ENCODE results near the gene CCDC39. TPM values are rescaled to one million over a fixed set of nuclear protein-coding genes. Genes with fewer than 3 reads are reported as not detected.

CCDC39 gene
- not detected in 2 replicates for total RNA-seq (2014; rRNA removed; shearing (Covaris generic))

GRCh38 chr3:180679178-180680096 is at the start of gene CCDC39:
Gene CCDC39 (minus strand): TSS chr3:180679489. CDS start chr3:180679380, 109 bp downstream.
- peak; percentile 46 to 52 for DNase-seq (ENCODE audit: low read depth in 1 of 2, low spot score in 2 of 2)
- Histone ChIP-seq H3K27ac (no peak within 1 kb of the TSS), H3K27me3 (replicated peaks) (peaks cover 24% of the 10 kb centered on the region), H3K9me3 (replicated peaks) (no peaks in the 10 kb centered on the region), H3K4me3 (peak within 1 kb of the TSS; percentile 40), H3K4me1 (replicated peaks) (peaks cover 11% of the 10 kb centered on the region; the same call in 1 of the 2 replicates), H3K36me3 (no peaks in the 10 kb centered on the region)

- H3K9me3 ChIP-seq (replicated peaks), result no peaks in the 10 kb centered on the region
- no peaks in the 10 kb centered on the region for H3K27me3 ChIP-seq (replicated peaks)
- H3K36me3 ChIP-seq, result no peaks in the 10 kb centered on the region
- no peak for DNase-seq (ENCODE audit: low read depth in 1 of 2, low spot score in 2 of 2)
- H3K4me3 ChIP-seq, result no peak overlapping the region
- H3K27ac ChIP-seq, result no peak overlapping the region
- H3K4me1 ChIP-seq (replicated peaks), result no peaks in the 10 kb centered on the region
Observed at GRCh38 chr3:180720012-180720411, 40.7 kb upstream of the CCDC39 start.

- Histone ChIP-seq H3K36me3 (no peaks in the 10 kb centered on the region), H3K4me3 (no peak overlapping the region)
Observed at GRCh38 chr3:180707896-180708295, 28.6 kb upstream of the CCDC39 start.

DNA sequence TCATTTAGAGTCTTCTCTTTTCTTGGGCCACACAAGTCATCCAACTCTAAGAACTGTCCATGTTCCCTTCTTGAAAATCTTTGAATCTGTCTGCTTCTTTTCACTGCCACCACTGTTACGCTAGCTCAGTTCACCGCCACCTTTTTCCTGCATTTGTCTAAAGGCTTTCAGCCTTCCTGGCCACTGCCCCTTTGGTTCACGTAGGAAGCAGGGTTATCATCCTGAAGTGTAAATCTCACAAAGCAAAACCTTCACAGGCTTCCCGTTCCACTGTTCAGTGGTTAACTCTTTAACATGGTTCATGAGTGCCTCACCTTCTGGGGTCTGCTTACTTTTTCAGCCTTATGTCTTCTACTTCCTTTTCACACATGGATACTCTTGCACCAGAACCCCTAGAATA is 26.3 kb upstream of the CCDC39 start:
- no peak overlapping the region for H3K27ac ChIP-seq
- no peak overlapping the region for H3K4me3 ChIP-seq
- H3K36me3 ChIP-seq, result no peaks in the 10 kb centered on the region
- DNase-seq (ENCODE audit: low read depth in 1 of 2, low spot score in 2 of 2), result no peak
- no peaks in the 10 kb centered on the region for H3K27me3 ChIP-seq (replicated peaks)
- no peaks in the 10 kb centered on the region for H3K9me3 ChIP-seq (replicated peaks)
- H3K4me1 ChIP-seq (replicated peaks), result no peaks in the 10 kb centered on the region

More at GRCh38 chr3:180707896-180708295, 28.6 kb upstream of the CCDC39 start:
- Histone ChIP-seq H3K27me3 (replicated peaks) (no peaks in the 10 kb centered on the region), H3K9me3 (replicated peaks) (no peaks in the 10 kb centered on the region), H3K27ac (no peak overlapping the region), H3K4me1 (replicated peaks) (no peaks in the 10 kb centered on the region)
- no peak for DNase-seq (ENCODE audit: low read depth in 1 of 2, low spot score in 2 of 2)

DNA sequence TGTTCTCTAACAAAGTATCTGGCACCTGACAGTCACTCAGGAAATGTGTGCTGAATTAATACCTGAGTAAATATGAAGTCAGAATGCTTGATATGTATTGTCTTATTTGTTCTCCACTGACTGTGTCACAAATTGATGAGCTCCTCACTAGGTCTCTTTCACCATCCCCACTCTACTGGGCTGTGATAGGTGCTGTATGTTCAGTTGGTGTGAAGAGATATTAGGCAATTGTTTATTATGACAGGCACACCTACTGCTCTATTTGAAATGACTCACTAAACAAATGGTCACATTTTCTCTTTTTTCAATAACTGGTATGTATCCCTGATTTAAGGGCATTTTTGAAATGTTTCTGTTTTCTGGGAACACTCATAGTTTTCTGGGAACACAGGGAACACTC is 25.2 kb upstream of the CCDC39 start:
- H3K36me3 ChIP-seq, result no peaks in the 10 kb centered on the region
- no peak for DNase-seq (ENCODE audit: low read depth in 1 of 2, low spot score in 2 of 2)
- H3K9me3 ChIP-seq (replicated peaks), result no peaks in the 10 kb centered on the region
- no peak overlapping the region for H3K4me3 ChIP-seq
- H3K27ac ChIP-seq, result no peak overlapping the region
- H3K4me1 ChIP-seq (replicated peaks), result no peaks in the 10 kb centered on the region
- no peaks in the 10 kb centered on the region for H3K27me3 ChIP-seq (replicated peaks)

- no peak overlapping the region for H3K4me3 ChIP-seq
- no peaks in the 10 kb centered on the region for H3K27me3 ChIP-seq (replicated peaks)
- H3K27ac ChIP-seq, result no peak overlapping the region
- no peak for DNase-seq (ENCODE audit: low read depth in 1 of 2, low spot score in 2 of 2)
- H3K36me3 ChIP-seq, result no peaks in the 10 kb centered on the region
- H3K9me3 ChIP-seq (replicated peaks), result no peaks in the 10 kb centered on the region
- H3K4me1 ChIP-seq (replicated peaks), result no peaks in the 10 kb centered on the region
Observed at GRCh38 chr3:180700941-180701340, 21.7 kb upstream of the CCDC39 start.

- Histone ChIP-seq H3K36me3 (no peaks in the 10 kb centered on the region), H3K27ac (no peak overlapping the region), H3K4me3 (no peak overlapping the region), H3K27me3 (replicated peaks) (no peaks in the 10 kb centered on the region), H3K4me1 (replicated peaks) (no peaks in the 10 kb centered on the region), H3K9me3 (replicated peaks) (no peaks in the 10 kb centered on the region)
- no peak for DNase-seq (ENCODE audit: low read depth in 1 of 2, low spot score in 2 of 2)
Observed at GRCh38 chr3:180698760-180699270, 19.5 kb upstream of the CCDC39 start.

DNA sequence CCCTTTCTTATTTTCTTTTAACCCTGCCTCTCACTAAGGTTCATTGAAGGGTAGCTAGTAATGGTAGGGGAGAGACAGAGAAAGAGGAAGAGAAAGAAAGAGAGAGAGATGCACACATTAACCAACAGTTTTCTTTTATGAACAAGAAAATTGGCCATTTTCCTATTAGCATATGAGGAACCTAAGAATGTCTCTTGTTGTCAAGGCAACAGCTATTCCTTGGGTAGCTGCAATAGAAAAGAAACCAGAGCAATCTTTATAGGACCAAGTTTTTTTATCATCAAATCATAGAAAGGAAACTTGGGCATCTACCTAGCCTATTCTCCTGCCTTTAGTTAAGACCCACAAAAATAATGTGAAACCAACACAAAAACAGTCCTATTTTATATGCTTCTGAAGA is 15.0 kb upstream of the CCDC39 start:
- H3K4me3 ChIP-seq, result no peak overlapping the region
- H3K27me3 ChIP-seq (replicated peaks), result no peaks in the 10 kb centered on the region
- H3K27ac ChIP-seq, result no peak overlapping the region
- DNase-seq (ENCODE audit: low read depth in 1 of 2, low spot score in 2 of 2), result no peak
- H3K9me3 ChIP-seq (replicated peaks), result no peaks in the 10 kb centered on the region
- H3K4me1 ChIP-seq (replicated peaks), result no peaks in the 10 kb centered on the region
- no peaks in the 10 kb centered on the region for H3K36me3 ChIP-seq

DNA sequence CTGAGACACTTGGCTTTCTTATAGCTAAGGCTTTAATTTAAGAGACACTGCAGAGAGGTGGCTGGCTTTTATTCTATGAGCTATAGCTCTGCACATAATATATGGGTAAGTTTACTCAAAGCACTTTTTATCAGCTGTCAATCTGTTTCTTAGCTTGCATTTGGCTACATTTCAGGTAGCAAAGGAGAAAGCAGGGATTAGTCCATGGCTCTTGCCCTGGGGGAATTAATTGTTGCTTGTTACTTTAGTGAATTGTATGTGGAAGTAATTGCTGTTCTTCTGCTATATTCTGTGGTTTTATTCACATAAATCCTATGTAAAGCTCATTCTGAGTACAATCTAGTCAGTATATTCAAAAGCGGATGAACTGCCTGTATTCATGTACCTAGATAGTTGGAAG is 14.4 kb upstream of the CCDC39 start:
- Histone ChIP-seq H3K27ac (no peak overlapping the region), H3K9me3 (replicated peaks) (no peaks in the 10 kb centered on the region), H3K4me3 (no peak overlapping the region), H3K36me3 (no peaks in the 10 kb centered on the region), H3K4me1 (replicated peaks) (no peaks in the 10 kb centered on the region), H3K27me3 (replicated peaks) (no peaks in the 10 kb centered on the region)
- DNase-seq (ENCODE audit: low read depth in 1 of 2, low spot score in 2 of 2), result no peak

DNA sequence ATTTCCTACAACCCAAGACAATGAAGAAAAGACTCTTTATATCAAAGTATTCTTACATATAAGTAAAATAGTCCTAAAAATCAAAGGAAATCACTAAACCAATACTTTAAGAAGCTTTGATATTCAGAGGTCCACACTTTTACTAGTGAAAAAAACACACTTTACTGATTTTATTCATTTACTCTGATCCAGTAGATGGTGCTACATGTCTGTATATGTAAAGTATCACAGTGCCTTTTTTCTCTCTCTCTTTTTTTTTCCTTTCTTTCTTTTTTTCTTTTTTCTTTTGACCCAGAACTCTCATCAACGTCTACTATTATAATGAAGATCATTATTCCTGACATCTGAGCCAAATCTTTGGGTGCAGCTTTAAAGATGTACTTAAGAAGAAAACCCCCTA is 10.8 kb upstream of the CCDC39 start:
- H3K4me3 ChIP-seq, result no peak overlapping the region
- DNase-seq (ENCODE audit: low read depth in 1 of 2, low spot score in 2 of 2), result no peak

DNA sequence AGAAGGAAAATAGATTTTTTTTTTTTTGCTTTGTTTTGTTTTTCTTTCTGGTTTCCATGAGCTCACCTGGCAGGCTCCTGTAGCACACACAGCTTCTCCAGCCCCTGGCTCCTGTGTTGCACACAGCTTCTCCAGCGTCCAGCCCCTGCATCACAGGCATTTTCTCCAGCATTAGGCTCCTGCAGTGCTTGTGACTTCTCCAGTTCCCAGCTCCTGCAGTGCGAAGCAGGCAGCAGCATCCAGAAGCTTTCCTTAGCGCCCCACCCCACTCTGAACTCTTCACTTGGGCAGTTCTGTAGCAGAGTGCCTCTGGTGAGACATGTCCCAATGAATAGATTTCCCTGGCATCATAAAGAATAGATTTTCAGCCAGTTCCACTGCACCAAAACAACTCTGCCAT is 5.5 kb upstream of the CCDC39 start:
- no peak for DNase-seq (ENCODE audit: low read depth in 1 of 2, low spot score in 2 of 2)
- Histone ChIP-seq H3K27ac (no peak overlapping the region), H3K4me1 (replicated peaks) (peaks cover 3% of the 10 kb centered on the region; the same call in 1 of the 2 replicates), H3K4me3 (no peak overlapping the region), H3K9me3 (replicated peaks) (no peaks in the 10 kb centered on the region), H3K27me3 (replicated peaks) (peaks cover 5% of the 10 kb centered on the region), H3K36me3 (no peaks in the 10 kb centered on the region)

More for the DNA sequence above, 10.8 kb upstream of the CCDC39 start:
- H3K36me3 ChIP-seq, result no peaks in the 10 kb centered on the region
- no peaks in the 10 kb centered on the region for H3K9me3 ChIP-seq (replicated peaks)
- H3K27me3 ChIP-seq (replicated peaks), result peaks cover 4% of the 10 kb centered on the region; the same call in 1 of the 2 replicates
- no peaks in the 10 kb centered on the region for H3K4me1 ChIP-seq (replicated peaks)
- no peak overlapping the region for H3K27ac ChIP-seq

GRCh38 chr3:180683816-180684215 is 4.5 kb upstream of the CCDC39 start:
- H3K27me3 ChIP-seq (replicated peaks), result peaks cover 15% of the 10 kb centered on the region
- no peaks in the 10 kb centered on the region for H3K36me3 ChIP-seq
- H3K4me1 ChIP-seq (replicated peaks), result peaks cover 11% of the 10 kb centered on the region; the same call in 1 of the 2 replicates
- H3K9me3 ChIP-seq (replicated peaks), result no peaks in the 10 kb centered on the region
- H3K27ac ChIP-seq, result no peak overlapping the region
- DNase-seq (ENCODE audit: low read depth in 1 of 2, low spot score in 2 of 2), result no peak
- H3K4me3 ChIP-seq, result no peak overlapping the region

GRCh38 chr3:180680097-180680430 is 775 bp upstream of the CCDC39 start:
- no peaks in the 10 kb centered on the region for H3K36me3 ChIP-seq
- DNase-seq (ENCODE audit: low read depth in 1 of 2, low spot score in 2 of 2), result no peak
- H3K9me3 ChIP-seq (replicated peaks), result no peaks in the 10 kb centered on the region
- H3K4me1 ChIP-seq (replicated peaks), result peaks cover 11% of the 10 kb centered on the region; the same call in 1 of the 2 replicates
- peaks cover 24% of the 10 kb centered on the region for H3K27me3 ChIP-seq (replicated peaks)
- H3K27ac ChIP-seq, result no peak overlapping the region
- peak overlapping the region; percentile 40 for H3K4me3 ChIP-seq

GRCh38 chr3:180678231-180678630 is 1.1 kb downstream of the CCDC39 start:
- no peak overlapping the region for H3K27ac ChIP-seq
- DNase-seq (ENCODE audit: low read depth in 1 of 2, low spot score in 2 of 2), result no peak
- H3K4me1 ChIP-seq (replicated peaks), result peaks cover 11% of the 10 kb centered on the region; the same call in 1 of the 2 replicates
- peaks cover 24% of the 10 kb centered on the region for H3K27me3 ChIP-seq (replicated peaks)
- H3K4me3 ChIP-seq, result no peak overlapping the region
- H3K36me3 ChIP-seq, result no peaks in the 10 kb centered on the region
- no peaks in the 10 kb centered on the region for H3K9me3 ChIP-seq (replicated peaks)

Data from SJSA1 (cell line).